ENCODE data around the gene PGBD1.
"Not testable (repeated sequence)": the region's sequence is repeated elsewhere in the genome, so short reads cannot be mapped to it uniquely, and the experiment has no call there.

PGBD1 gene

GRCh38 chr6:28315628-28316027 is 34.3 kb downstream of the PGBD1 start:
- Histone ChIP-seq H3K4me1 (ENCODE audit: insufficient read depth, low read length, severe bottlenecking) (peaks cover 14% of the 10 kb centered on the region), H3K9me3 (ENCODE audit: low read length) (no peaks in the 10 kb centered on the region), H3K27me3 (ENCODE audit: insufficient read depth, low read length) (no peaks in the 10 kb centered on the region), H3K27ac (ENCODE audit: low read depth, low read length, poor library complexity, severe bottlenecking) (no peak overlapping the region), H4K20me1 (ENCODE audit: insufficient read depth, low read length) (no peaks in the 10 kb centered on the region), H3K9me2 (ENCODE audit: low read depth, low read length) (no peaks in the 10 kb centered on the region), H3K9ac (ENCODE audit: low read length) (no peak overlapping the region), H3K4me2 (ENCODE audit: low read length) (no peak overlapping the region), H2AFZ (ENCODE audit: low read length) (no peak overlapping the region), H3K79me2 (ENCODE audit: insufficient read depth, low read length) (no peaks in the 10 kb centered on the region), H3K36me3 (ENCODE audit: insufficient read depth, low read length) (no peaks in the 10 kb centered on the region), H3F3A (ENCODE audit: insufficient read depth, low read length) (no peaks in the 10 kb centered on the region), H3K4me3 (ENCODE audit: low read depth, low read length, poor library complexity, severe bottlenecking) (no peak overlapping the region)
- TF ChIP-seq CTCF (IDR thresholded peaks at IDR 0.05; ENCODE audit: low read length), result no peak
- TF ChIP-seq EZH2 (IDR thresholded peaks at IDR 0.05; ENCODE audit: borderline replicate concordance, low read length), result no peak

DNA sequence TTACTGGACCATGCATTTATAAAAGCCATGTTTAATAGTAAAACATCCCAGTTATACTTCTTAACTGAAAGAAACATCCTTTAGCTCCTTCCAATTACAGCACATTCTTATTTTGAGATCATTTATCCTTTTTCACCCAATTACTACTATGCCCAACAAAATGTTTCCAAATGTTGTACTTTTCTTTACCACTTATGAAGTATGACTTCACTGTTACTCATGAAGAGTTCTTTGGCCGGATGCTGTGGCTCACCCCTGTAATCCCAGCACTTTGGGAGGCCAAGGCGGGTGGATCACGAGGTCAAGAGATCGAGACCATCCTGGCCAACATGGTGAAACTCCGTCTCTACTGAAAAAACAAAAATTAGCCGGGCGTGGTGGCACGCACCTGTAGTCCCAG is 36.5 kb downstream of the PGBD1 start:
- not testable (repeated sequence) for H3K4me2 ChIP-seq (ENCODE audit: low read length); H3K27me3 ChIP-seq (ENCODE audit: insufficient read depth, low read length); H3K36me3 ChIP-seq (ENCODE audit: insufficient read depth, low read length); H3F3A ChIP-seq (ENCODE audit: insufficient read depth, low read length); H3K9me3 ChIP-seq (ENCODE audit: low read length); H3K79me2 ChIP-seq (ENCODE audit: insufficient read depth, low read length); H3K4me3 ChIP-seq (ENCODE audit: low read depth, low read length, poor library complexity, severe bottlenecking); H3K4me1 ChIP-seq (ENCODE audit: insufficient read depth, low read length, severe bottlenecking); H2AFZ ChIP-seq (ENCODE audit: low read length); H3K9ac ChIP-seq (ENCODE audit: low read length); H3K9me2 ChIP-seq (ENCODE audit: low read depth, low read length); H4K20me1 ChIP-seq (ENCODE audit: insufficient read depth, low read length); H3K27ac ChIP-seq (ENCODE audit: low read depth, low read length, poor library complexity, severe bottlenecking)

DNA sequence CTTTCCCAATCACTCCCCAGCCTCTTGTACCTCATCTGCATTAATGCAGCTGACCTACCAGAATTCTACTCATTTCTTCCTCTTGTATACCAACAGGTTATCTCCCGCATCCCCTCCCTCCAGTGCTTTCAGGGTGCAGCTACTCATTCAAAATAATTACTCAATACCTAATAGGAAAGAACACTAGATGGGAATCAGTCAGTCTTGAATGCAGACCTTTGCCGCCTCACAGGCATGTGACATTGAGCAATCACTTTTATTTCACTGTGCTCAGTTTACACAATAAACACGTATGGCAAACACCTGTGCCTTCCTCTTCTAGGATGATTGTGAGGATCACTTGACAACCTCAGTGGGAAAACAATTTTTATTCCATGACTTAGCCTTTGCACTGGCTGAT is 41.3 kb downstream of the PGBD1 start:
- TF ChIP-seq CTCF (IDR thresholded peaks at IDR 0.05; ENCODE audit: low read length) (no peak), EZH2 (IDR thresholded peaks at IDR 0.05; ENCODE audit: borderline replicate concordance, low read length) (no peak)
- H4K20me1 ChIP-seq (ENCODE audit: insufficient read depth, low read length), result no peaks in the 10 kb centered on the region
- H3K4me3 ChIP-seq (ENCODE audit: low read depth, low read length, poor library complexity, severe bottlenecking), result no peak overlapping the region
- H3K79me2 ChIP-seq (ENCODE audit: insufficient read depth, low read length), result no peaks in the 10 kb centered on the region
- no peaks in the 10 kb centered on the region for H3K9me2 ChIP-seq (ENCODE audit: low read depth, low read length)
- no peak overlapping the region for H3K4me2 ChIP-seq (ENCODE audit: low read length)
- no peaks in the 10 kb centered on the region for H3K4me1 ChIP-seq (ENCODE audit: insufficient read depth, low read length, severe bottlenecking)
- no peaks in the 10 kb centered on the region; the same call in 1 of the 2 replicates for H3K27me3 ChIP-seq (ENCODE audit: insufficient read depth, low read length)
- H3K9ac ChIP-seq (ENCODE audit: low read length), result no peak overlapping the region
- no peak overlapping the region for H2AFZ ChIP-seq (ENCODE audit: low read length)
- H3F3A ChIP-seq (ENCODE audit: insufficient read depth, low read length), result no peaks in the 10 kb centered on the region
- peaks cover 6% of the 10 kb centered on the region; the same call in 1 of the 2 replicates for H3K36me3 ChIP-seq (ENCODE audit: insufficient read depth, low read length)
- no peak overlapping the region for H3K27ac ChIP-seq (ENCODE audit: low read depth, low read length, poor library complexity, severe bottlenecking)
- peaks cover 18% of the 10 kb centered on the region for H3K9me3 ChIP-seq (ENCODE audit: low read length)

DNA sequence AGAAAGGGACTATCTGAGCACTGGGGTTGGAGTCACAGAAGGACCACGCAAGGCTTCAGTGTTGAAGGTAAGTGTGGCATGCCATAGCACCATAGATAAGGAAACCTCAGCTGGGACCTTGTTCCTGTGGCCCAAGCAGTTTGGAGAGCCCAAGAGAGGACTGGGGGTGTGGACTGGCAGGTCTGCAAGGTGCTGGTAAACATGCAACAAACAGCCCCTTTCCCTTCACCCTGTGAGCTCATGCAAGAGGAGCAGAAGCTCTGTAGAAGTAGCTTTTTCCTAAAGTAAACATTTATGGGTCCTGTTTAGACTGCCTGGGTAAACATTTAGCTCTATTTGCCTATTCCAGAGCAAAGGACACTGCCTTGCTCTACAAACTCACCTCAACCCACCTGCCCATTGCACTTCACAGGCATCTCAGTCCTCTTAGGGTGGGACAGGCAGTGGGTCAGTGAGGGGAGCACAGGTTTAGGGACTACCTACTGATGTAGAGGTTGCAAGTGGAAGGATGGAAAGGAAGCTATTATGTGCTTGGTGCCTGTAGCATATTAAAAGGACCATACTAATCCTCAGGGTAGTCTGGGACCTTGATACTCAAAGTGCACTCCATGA is 42.5 kb downstream of the PGBD1 start:
- Histone ChIP-seq H3K4me1 (ENCODE audit: insufficient read depth, low read length, severe bottlenecking) (no peaks in the 10 kb centered on the region), H4K20me1 (ENCODE audit: insufficient read depth, low read length) (no peaks in the 10 kb centered on the region), H3K9me3 (ENCODE audit: low read length) (peaks cover 18% of the 10 kb centered on the region), H3K27ac (ENCODE audit: low read depth, low read length, poor library complexity, severe bottlenecking) (no peak overlapping the region), H3K4me3 (ENCODE audit: low read depth, low read length, poor library complexity, severe bottlenecking) (no peak overlapping the region), H3K9ac (ENCODE audit: low read length) (no peak overlapping the region), H3K36me3 (ENCODE audit: insufficient read depth, low read length) (peaks cover 6% of the 10 kb centered on the region; the same call in 1 of the 2 replicates), H3K4me2 (ENCODE audit: low read length) (no peak overlapping the region), H3K27me3 (ENCODE audit: insufficient read depth, low read length) (no peaks in the 10 kb centered on the region; the same call in 1 of the 2 replicates), H2AFZ (ENCODE audit: low read length) (no peak overlapping the region), H3F3A (ENCODE audit: insufficient read depth, low read length) (no peaks in the 10 kb centered on the region), H3K79me2 (ENCODE audit: insufficient read depth, low read length) (no peaks in the 10 kb centered on the region), H3K9me2 (ENCODE audit: low read depth, low read length) (no peaks in the 10 kb centered on the region)
- TF ChIP-seq EZH2 (IDR thresholded peaks at IDR 0.05; ENCODE audit: borderline replicate concordance, low read length) (no peak), CTCF (IDR thresholded peaks at IDR 0.05; ENCODE audit: low read length) (no peak)

Measured in OCI-LY1 (cell line).